Measurements from ENCODE around the gene INPP4A.
"Not testable (repeated sequence)": the region's sequence is repeated elsewhere in the genome, so short reads cannot be mapped to it uniquely, and the experiment has no call there.

The INPP4A gene

DNA sequence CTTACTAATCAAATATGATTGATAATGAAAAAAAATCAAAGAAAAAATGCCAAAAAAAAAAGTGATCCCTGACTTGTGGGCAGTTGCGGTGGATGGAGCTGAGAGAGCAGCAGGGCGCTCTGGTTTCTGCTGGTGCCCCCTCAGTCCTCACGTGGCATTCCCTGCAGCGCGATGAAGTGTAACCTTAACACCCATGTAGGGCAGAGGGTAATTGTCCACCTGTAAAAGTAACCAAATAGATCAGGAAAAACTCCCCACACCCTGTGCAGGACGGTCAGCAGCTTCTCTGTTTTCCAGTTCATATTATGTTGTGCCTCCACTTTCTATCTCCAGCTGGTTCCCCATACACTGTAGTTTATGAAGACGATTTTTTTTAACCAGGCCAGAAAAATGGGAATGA, 138.6 kb downstream of the INPP4A start:
- no peak for DNase-seq (ENCODE audit: low read depth, low spot score)

DNA sequence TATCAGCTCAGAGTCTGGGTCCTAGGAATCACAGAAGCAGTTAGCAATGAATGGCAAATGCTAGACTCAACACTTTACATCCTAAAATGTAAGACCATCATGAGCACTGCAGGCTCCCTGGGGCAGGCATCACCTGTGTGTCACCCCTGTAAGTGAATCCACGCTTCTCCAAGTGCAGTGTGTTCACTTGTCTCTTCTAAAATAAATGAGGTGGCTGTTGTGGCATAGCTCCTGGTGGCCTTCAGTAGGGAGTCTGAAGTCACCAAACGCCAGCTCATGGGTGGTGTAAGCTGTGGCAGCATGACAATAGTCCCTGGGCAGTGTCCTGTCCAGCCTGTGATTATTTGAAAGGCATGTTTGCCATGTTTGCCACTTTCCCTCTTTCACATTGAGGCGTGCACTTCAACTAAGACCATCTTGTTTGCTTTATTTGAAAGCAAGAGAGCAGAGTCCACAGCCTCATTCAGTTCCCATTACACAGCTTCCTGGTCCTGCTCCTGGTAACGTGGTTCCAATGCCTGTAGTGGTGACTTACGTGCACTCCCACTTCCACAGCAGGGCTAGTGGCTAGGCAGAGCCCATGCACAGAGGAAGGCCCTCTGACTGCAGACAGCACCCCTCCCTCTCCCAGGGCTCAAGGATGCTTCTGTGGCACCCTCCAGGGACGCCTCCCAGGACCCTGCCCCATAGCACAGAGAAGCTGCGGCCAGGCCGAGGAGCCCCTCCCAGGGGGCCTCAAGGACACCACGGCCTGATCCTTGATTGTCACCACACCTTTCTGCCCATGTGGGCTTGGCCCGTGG, 139.4 kb downstream of the INPP4A start:
- no peak for DNase-seq (ENCODE audit: low read depth, low spot score)

DNA sequence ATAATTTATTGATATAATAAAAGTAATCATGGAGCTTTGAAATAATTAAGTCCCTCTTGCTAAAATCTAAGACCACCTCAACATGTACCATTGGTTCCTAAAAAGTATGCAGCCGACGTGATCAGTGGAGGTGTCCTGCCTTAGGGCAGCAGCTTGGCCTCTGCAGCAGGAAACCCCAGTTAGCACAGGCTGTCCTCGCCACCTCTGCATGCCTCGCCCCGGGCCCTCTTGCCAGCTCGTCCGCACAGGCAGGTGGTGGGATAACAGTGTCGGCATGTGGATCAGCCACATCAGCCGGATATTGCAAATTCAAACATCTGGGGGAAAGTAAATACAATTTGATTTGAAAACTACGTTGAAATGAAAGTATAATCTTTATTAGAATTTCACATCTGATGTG, 140.7 kb downstream of the INPP4A start:
- DNase-seq (ENCODE audit: low read depth, low spot score), result no peak

DNA sequence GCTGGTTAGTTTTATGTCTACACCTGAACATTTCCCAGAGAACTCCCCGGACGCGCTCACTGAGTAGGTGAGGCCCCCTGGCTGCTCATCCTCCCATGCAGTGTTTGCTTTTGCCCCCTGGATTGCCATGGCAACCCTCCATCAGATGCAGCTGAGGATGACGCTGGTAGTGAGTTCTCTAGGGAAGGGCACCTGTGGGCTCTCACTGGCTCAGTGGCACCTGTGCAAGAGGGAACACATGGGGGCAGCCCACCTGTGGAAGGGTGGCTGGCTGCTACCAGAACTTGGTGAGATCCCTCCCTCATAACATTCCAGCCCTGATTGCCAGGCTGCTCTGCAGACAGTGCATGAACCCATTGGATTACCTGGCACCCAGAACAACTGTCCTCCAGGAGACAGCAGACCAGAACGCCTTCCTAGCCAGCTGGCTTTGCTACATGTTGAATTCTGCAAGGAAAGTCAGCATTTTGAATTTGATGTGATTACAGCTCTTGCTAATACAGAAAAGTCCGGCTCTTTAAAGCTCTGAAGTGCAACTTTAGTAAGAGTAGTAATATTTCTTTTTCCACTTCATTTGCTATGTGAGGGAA, 142.0 kb downstream of the INPP4A start:
- DNase-seq (ENCODE audit: low read depth, low spot score), result no peak

DNA sequence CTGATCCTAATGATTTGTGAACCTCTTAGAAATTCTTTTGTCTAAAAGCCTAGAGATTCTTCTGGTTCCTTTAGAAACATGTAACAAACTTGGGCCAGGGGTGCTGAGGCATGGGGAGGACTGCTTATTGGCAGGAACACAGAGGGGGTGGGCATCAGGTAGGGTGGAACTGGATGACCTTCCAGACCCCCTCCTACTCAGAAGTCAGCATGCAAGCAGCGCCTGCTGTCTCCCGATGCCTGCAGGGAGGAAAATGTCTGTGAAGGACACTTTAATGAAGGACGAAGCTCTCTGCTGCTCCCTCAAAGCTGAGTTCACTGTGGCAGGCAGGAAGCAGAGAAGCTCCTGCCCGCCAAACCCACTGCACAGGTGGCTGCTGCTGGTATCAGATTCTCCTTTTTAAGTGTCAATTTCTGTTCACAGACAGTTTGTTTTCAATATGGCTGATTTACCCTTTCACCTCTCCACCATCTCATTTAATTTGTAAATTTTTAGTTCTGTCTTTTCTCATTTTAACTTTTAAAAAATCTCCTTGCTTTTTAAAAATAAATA, 144.3 kb downstream of the INPP4A start:
- no peak for DNase-seq (ENCODE audit: low read depth, low spot score)

DNA sequence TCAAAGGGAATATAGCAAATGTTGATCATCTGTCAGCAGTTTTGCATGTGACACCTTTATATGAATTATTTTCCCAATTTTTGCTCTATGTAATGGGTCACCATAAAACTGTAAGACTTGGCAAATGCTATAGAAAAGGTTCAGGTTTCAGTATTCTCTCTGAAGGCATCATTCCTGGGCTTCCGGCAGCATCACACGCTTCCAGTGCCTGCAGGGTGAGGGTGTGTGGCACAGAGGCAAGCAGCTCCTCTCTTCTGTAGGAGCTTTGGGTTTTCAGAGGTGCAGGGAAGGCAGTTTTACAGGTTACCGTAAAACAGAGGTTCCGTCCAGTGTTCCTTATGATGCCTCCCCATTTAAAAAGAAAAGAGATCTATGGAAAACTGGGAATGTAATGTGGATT, 144.8 kb downstream of the INPP4A start:
- no peak for DNase-seq (ENCODE audit: low read depth, low spot score)

DNA sequence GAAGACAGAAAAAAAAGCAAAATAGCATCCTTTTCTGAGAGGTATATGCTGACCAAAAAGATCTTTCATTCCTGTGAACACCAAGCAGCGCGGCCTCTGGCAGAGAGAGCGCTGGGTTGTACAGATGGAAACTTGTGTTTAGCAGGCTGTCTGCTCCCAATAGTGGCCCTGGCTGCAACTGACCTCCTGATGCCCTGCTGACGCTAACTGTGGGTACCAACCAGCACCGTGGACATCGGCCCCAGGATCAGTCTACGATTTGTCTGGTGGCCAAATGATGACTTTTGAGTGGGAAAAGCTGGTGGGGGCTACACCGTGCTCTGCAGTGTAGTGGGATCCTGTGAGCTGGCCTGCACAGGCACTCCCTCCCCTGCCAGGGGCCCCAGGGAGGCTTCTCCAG, 147.9 kb downstream of the INPP4A start:
- no peak for DNase-seq (ENCODE audit: low read depth, low spot score)

- DNase-seq (ENCODE audit: low read depth, low spot score), result not testable (repeated sequence)
These were observed 150.0 kb downstream of the INPP4A start for GRCh38 chr2:98594665-98595064.

- DNase-seq (ENCODE audit: low read depth, low spot score), result no peak
These were observed 154.2 kb downstream of the INPP4A start for GRCh38 chr2:98598781-98599428.

- DNase-seq (ENCODE audit: low read depth, low spot score), result no peak
These were observed 157.0 kb downstream of the INPP4A start for GRCh38 chr2:98601532-98602132.

GRCh38 chr2:98604547-98604946, 159.9 kb downstream of the INPP4A start:
- no peak for DNase-seq (ENCODE audit: low read depth, low spot score)

GRCh38 chr2:98605076-98605475, 160.4 kb downstream of the INPP4A start:
- DNase-seq (ENCODE audit: low read depth, low spot score), result no peak

DNA sequence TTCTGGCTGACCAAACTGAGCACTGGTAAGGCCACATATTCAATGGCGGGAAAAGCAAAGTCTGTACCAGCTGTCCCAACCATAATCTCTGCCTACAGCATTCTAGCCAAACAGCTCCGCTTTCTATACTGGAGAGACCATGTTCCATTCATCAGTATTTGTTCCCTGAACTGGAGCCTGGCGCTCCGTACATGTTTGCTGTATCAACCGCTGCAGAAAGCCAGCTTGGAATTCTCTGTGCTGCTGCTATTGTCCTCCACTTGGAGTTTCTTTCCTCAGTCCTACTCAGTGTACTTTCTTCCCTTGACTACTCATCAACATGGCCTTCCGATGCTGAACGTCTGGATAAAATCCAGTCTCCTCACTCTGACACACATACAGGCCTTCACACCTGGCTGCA, 161.8 kb downstream of the INPP4A start:
- DNase-seq (ENCODE audit: low read depth, low spot score), result no peak

DNA sequence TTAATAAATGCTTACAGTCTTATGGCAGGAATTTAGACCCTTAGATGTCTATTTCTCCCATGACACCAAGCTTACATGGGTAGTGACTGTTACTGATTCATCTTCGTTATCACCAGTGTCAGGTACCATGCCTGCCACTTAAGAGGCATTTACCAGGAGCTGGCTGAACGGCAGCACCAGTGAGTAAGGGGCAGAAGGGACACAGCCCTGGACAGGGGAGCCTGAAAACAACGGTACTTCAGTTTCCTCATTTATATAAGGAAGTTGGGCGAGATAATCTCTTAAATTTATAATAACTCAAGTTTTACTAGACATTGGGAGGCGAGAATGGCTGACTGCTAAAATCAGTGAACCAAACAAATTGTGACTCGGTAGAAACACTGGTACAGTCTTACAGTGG, 162.4 kb downstream of the INPP4A start:
- no peak for DNase-seq (ENCODE audit: low read depth, low spot score)

GRCh38 chr2:98607741-98608115, 163.1 kb downstream of the INPP4A start:
- DNase-seq (ENCODE audit: low read depth, low spot score), result no peak

DNA sequence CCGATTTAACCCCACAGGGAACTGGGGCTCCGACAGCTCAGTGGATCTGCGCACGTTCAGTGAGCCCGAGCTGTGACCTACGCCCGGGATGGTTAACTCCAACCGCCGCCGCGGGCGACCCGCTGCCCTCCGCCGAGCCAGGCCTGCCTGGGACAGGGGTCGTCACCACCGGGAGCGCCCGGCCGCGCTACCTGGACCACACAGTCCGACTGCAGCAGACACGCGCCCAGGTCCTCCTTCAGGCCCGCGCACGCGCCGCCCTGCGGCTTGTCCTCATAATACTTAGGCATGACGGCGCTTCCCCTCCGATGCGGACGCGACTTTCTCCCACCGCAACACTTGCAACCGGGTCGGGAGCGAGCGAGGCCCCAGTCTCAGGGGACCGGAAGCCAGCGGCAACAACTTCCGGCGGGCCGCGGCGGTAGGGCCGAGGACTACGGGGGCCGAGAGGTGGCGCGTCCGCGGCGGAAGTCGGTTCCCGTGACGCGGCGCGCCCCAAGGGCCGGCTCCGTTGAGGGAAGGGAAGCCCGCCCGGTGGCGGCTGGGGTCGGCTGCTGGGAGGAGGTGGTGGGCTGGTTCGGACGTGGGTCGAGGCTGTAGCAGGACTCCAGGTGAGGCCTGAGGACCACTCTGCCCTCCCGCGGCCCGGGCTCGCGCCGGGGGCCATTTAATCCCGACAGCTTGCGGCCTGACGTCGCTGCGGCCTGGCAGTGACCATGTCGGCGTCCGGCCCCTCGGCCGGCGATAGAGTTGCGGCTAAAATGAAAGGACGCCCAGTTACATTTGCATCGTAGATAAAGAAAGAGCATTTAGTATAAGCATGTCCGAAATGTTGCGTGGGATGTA, 163.7 kb downstream of the INPP4A start, which contains the start of the genes COA5 and UNC50:
Gene COA5 (minus strand): TSS at position 397 of the 846 bp plus-strand sequence. CDS start 107 bp downstream, at position 290.
Gene UNC50 (plus strand): TSS at position 474 of the 846 bp plus-strand sequence. CDS start 1,171 bp downstream, outside the sequence.
- peak; percentile 62 for DNase-seq (ENCODE audit: low read depth, low spot score)

- DNase-seq (ENCODE audit: low read depth, low spot score), result no peak
These were observed 164.4 kb downstream of the INPP4A start for GRCh38 chr2:98608962-98609604.

GRCh38 chr2:98614024-98614739, 169.5 kb downstream of the INPP4A start:
- no peak for DNase-seq (ENCODE audit: low read depth, low spot score)

DNA sequence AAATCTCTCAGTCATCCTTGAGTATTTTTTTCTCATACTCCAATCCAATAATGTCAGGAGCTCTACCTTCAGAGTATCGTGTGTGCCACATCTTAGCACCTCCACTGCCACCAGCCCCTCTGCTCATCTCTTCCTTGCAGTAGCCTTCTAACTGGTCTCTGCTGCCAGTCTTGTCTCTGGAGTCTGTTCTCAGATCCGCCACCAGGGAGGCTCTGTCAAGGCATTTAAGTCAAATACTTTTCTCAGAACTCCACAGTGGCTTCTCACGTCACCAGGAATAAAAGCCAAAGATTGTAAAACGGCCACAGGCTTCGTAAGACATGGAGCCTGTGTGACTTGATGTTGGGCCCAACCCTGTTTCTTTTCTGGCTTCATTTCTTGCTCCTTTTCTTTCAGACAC, 170.8 kb downstream of the INPP4A start:
- no peak for DNase-seq (ENCODE audit: low read depth, low spot score)

DNA sequence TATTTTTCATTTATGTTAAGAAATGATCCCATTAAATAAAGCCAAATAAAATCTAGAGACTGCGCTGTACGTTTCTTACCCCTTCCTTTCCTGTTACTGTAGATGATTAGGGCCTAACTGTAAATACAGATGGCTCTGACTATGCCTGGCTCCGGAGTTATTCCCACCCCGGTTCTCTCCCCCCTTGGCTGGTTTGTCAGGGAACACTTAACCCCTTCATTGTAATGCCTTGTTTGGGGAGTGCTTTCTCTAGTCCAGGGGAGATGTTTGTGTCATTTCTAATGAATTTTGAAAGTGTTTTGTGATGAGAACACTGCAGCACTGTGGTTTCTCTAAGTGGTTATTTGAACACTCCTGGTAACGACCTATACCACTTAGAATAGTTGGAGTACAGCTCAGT, 172.5 kb downstream of the INPP4A start:
- no peak for DNase-seq (ENCODE audit: low read depth, low spot score)
